Activated CD4-positive, CD25-positive, alpha-beta regulatory T cell treated with anti-CD3 and anti-CD28 coated beads, Interleukin-2, amount 50 U/mL, for 16 hours (primary cell): ENCODE data around the gene PZP.
"Not testable (repeated sequence)": the region's sequence is repeated elsewhere in the genome, so short reads cannot be mapped to it uniquely, and the experiment has no call there.

Source experiments
- DNase-seq: peaks from one replicate; pipeline ENCODE4 v3.0.0-alpha.2; 2020; ENCODE audit warnings: low read depth, low spot score

PZP gene

GRCh38 chr12:9184276-9184675 lies 23.9 kb downstream of the PZP start:
- DNase-seq = no peak

GRCh38 chr12:9180810-9181209 lies 27.4 kb downstream of the PZP start:
- no peak for DNase-seq

GRCh38 chr12:9179781-9180180 lies 28.4 kb downstream of the PZP start:
- no peak for DNase-seq

GRCh38 chr12:9169979-9170634 lies 38.1 kb downstream of the PZP start:
- no peak for DNase-seq

- DNase-seq = not testable (repeated sequence)
Measured at GRCh38 chr12:9167345-9167744, 40.9 kb downstream of the PZP start.

- DNase-seq = no peak
Measured at GRCh38 chr12:9163392-9163791, 44.8 kb downstream of the PZP start.

- no peak for DNase-seq
Measured at GRCh38 chr12:9156119-9156518, 52.1 kb downstream of the PZP start.

- no peak for DNase-seq
Measured at GRCh38 chr12:9149372-9149771, 58.8 kb downstream of the PZP start.

GRCh38 chr12:9148926-9149325 lies 59.3 kb downstream of the PZP start:
- no peak for DNase-seq

GRCh38 chr12:9147461-9147860 lies 60.7 kb downstream of the PZP start:
- DNase-seq = no peak

GRCh38 chr12:9144730-9145106 lies 63.5 kb downstream of the PZP start:
- DNase-seq = no peak

- DNase-seq = no peak
Measured at GRCh38 chr12:9143929-9144729, 64.1 kb downstream of the PZP start.

GRCh38 chr12:9143137-9143536 lies 65.1 kb downstream of the PZP start:
- DNase-seq = no peak

- not testable (repeated sequence) for DNase-seq
Measured at GRCh38 chr12:9139588-9140290, 68.5 kb downstream of the PZP start.

- DNase-seq = no peak
Measured at GRCh38 chr12:9135903-9136310, 72.3 kb downstream of the PZP start.

- no peak for DNase-seq
Measured at GRCh38 chr12:9134981-9135628, 73.1 kb downstream of the PZP start.

GRCh38 chr12:9133216-9133916 lies 74.8 kb downstream of the PZP start:
- no peak for DNase-seq

GRCh38 chr12:9132008-9132535 lies 76.1 kb downstream of the PZP start:
- no peak for DNase-seq

- no peak for DNase-seq
Measured at GRCh38 chr12:9130244-9130643, 78.0 kb downstream of the PZP start.

GRCh38 chr12:9127936-9128663 lies 80.1 kb downstream of the PZP start:
- no peak for DNase-seq

- DNase-seq = no peak
Measured at GRCh38 chr12:9127484-9127883, 80.7 kb downstream of the PZP start.
